A549 (cell line): Measurements from ENCODE around the gene SENP5. TPM values are rescaled to one million over a fixed set of nuclear protein-coding genes. Genes with fewer than 3 reads are reported as not detected.
"Not testable (repeated sequence)": the region's sequence is repeated elsewhere in the genome, so short reads cannot be mapped to it uniquely, and the experiment has no call there.

Experiments
- ATAC-seq, 2 experiments: fragments of 200-7000 bp in 1 of 2; fragments of >200 bp in 1 of 2; cut with Nextera tagmentation in 1 of 2; cut with Tn5 transposase in 1 of 2; 3 replicates each; pipeline versions ENCODE4 v1.8.0 to v1.9.1; 2018 to 2020; ENCODE audit warnings: mild to moderate bottlenecking in 1 of 2, moderate library complexity in 1 of 2
- CTCF ChIA-PET: fragments of 300-600 bp; sonication (Branson Sonifier 250); formaldehyde crosslinking; extraction: SDS; loops from one replicate; lab custom pipeline; 2021; ENCODE audit warnings: antibody characterized with exemption, inconsistent platforms; lab: Yijun Ruan, JAX
- POLR2A ChIA-PET: fragments of 350-600 bp; formaldehyde crosslinking; extraction: SDS; loops from one replicate; lab custom pipeline; 2021; ENCODE audit warnings: antibody characterized with exemption, inconsistent platforms; lab: Yijun Ruan, JAX
- DNase-seq, 2 experiments: peaks; one replicate each; pipeline versions ENCODE4 v3.0.0 to v3.0.0-alpha.2; 2011 to 2016; ENCODE audit warnings: low read depth in 1 of 2, low spot score in 1 of 2
- FAIRE-seq: peaks from 2 replicates; lab custom pipeline; 2011; peaks lifted over from hg19 to GRCh38; lab: Jason Lieb, UNC
- H3K27ac ChIP-seq, 2 experiments: fragments of >200 bp; sonication (Bioruptor Twin); formaldehyde crosslinking; 3 replicates each; pipeline ENCODE4 v1.5.1; 2016 to 2017
- H3K4me1 ChIP-seq: fragments of >200 bp; sonication (Bioruptor Twin); formaldehyde crosslinking; 3 replicates; pipeline ENCODE4 v1.6.1; 2016
- H3K4me2 ChIP-seq: fragments of >200 bp; sonication (Bioruptor Twin); formaldehyde crosslinking; 3 replicates; pipeline ENCODE4 v1.6.1; 2016
- H3K4me3 ChIP-seq: fragments of >200 bp; sonication (Bioruptor Twin); formaldehyde crosslinking; 3 replicates; pipeline ENCODE4 v1.5.1; 2016
- H3K9me3 ChIP-seq: fragments of >200 bp; sonication (Bioruptor Twin); formaldehyde crosslinking; 3 replicates; pipeline ENCODE4 v1.6.1; 2016
- BHLHE40 ChIP-seq: IDR thresholded peaks from 2 replicates; pipeline ENCODE4 v1.6.1; 2012; ENCODE audit warnings: low read depth, low read length, inconsistent platforms
- CBX8 ChIP-seq: fragments of 200-600 bp; sonication (generic); IDR thresholded peaks from 2 replicates; pipeline ENCODE4 v1.6.1; 2016
- CEBPB ChIP-seq, 2 experiments: fragments of >200 bp in 1 of 2; sonication (Bioruptor Twin) in 1 of 2; formaldehyde crosslinking in 1 of 2; IDR thresholded peaks; 2 replicates each; pipeline ENCODE4 v1.6.1; 2012 to 2016
- CHD4 ChIP-seq: fragments of 200-600 bp; sonication (generic); IDR thresholded peaks from 2 replicates; pipeline ENCODE4 v1.6.1; 2016; ENCODE audit warnings: antibody characterized with exemption, mild to moderate bottlenecking, borderline replicate concordance
- EHMT2 ChIP-seq: fragments of 200-600 bp; sonication (generic); IDR thresholded peaks from 2 replicates; pipeline ENCODE4 v1.6.1; 2016; ENCODE audit warnings: antibody characterized with exemption, low read depth, mild to moderate bottlenecking, moderate library complexity
- FOXS1 ChIP-seq: fragments of 250-450 bp; sonication (Bioruptor Pico); IDR thresholded peaks from 2 replicates; pipeline ENCODE4 v1.5.0; 2020; ENCODE audit warnings: mild to moderate bottlenecking, moderate library complexity
- HEYL ChIP-seq: fragments of 250-450 bp; sonication (Bioruptor Pico); IDR thresholded peaks from 2 replicates; pipeline ENCODE4 v1.8.0; 2021; ENCODE audit warnings: mild to moderate bottlenecking, moderate library complexity
- HMGXB4 ChIP-seq: fragments of 250-450 bp; sonication (Bioruptor Pico); IDR thresholded peaks from 2 replicates; pipeline ENCODE4 v1.5.0; 2021; ENCODE audit warnings: mild to moderate bottlenecking, moderate library complexity, borderline replicate concordance
- HOXA7 ChIP-seq: fragments of 250-450 bp; sonication (Bioruptor Pico); IDR thresholded peaks from 2 replicates; pipeline ENCODE4 v1.5.0; 2020; ENCODE audit warnings: mild to moderate bottlenecking, moderate library complexity
- JUN ChIP-seq, 2 experiments: fragments of >200 bp; sonication (Bioruptor Twin); formaldehyde crosslinking; IDR thresholded peaks; 2 replicates in 1 of 2; 3 replicates in 1 of 2; pipeline ENCODE4 v1.6.1; 2016 to 2017
- KDM5A ChIP-seq: fragments of 200-600 bp; sonication (generic); IDR thresholded peaks from 2 replicates; pipeline ENCODE4 v1.6.1; 2016; ENCODE audit warnings: antibody characterized with exemption, mild to moderate bottlenecking
- MAX ChIP-seq: IDR thresholded peaks from 2 replicates; pipeline ENCODE4 v1.6.1; 2012
- MYC ChIP-seq: IDR thresholded peaks from 2 replicates; pipeline ENCODE4 v1.6.1; 2012; ENCODE audit warnings: mild to moderate bottlenecking, inconsistent platforms, low read length, improper control_type of control experiment, borderline replicate concordance
- NFE2L2 ChIP-seq: fragments of 150-350 bp; conservative IDR thresholded peaks from 2 replicates; pipeline ENCODE4 v1.6.1; 2014; ENCODE audit warnings: low read length
- NPAS2 ChIP-seq: fragments of 250-450 bp; sonication (Bioruptor Pico); IDR thresholded peaks from 2 replicates; pipeline ENCODE4 v1.8.0; 2022; ENCODE audit warnings: mild to moderate bottlenecking, moderate library complexity, borderline replicate concordance
- PBX3 ChIP-seq: IDR thresholded peaks from 2 replicates; pipeline ENCODE4 v1.6.1; 2012
- PHF8 ChIP-seq: fragments of 200-600 bp; sonication (generic); IDR thresholded peaks from 2 replicates; pipeline ENCODE4 v1.6.1; 2016; ENCODE audit warnings: low read depth, mild to moderate bottlenecking, antibody characterized with exemption, moderate library complexity, borderline replicate concordance
- RAD21 ChIP-seq, 2 experiments: fragments of >200 bp in 1 of 2; sonication (Bioruptor Twin) in 1 of 2; formaldehyde crosslinking in 1 of 2; IDR thresholded peaks in 1 of 2; conservative IDR thresholded peaks in 1 of 2; 2 replicates in 1 of 2; 3 replicates in 1 of 2; pipeline ENCODE4 v1.6.1; 2012 to 2018; ENCODE audit warnings: inconsistent platforms in 1 of 2
- RCOR1 ChIP-seq: fragments of 150-350 bp; IDR thresholded peaks from 2 replicates; pipeline ENCODE4 v1.6.1; 2014; ENCODE audit warnings: antibody characterized with exemption, low read length, low read depth
- ZC3H11A ChIP-seq: fragments of 450-650 bp; IDR thresholded peaks from 2 replicates; pipeline ENCODE4 v1.6.1; 2014; ENCODE audit warnings: antibody characterized with exemption, mild to moderate bottlenecking
- ZSCAN20 ChIP-seq: fragments of 250-450 bp; sonication (Bioruptor Pico); IDR thresholded peaks from 2 replicates; pipeline ENCODE4 v1.8.0; 2022; ENCODE audit warnings: mild to moderate bottlenecking, moderate library complexity
- WGBS: methylation state at CpG from one replicate; pipeline ENCODE4 v1.1.6; 2017; ENCODE audit errors: missing lambda C conversion rate; 5-methylcytosine and 5-hydroxymethylcytosine counted together
- polyA plus RNA-seq, 4 experiments: library from polyadenylated mRNA; depleted of rRNA in 3 of 4; stranded (reverse); fragments of >200 nt; fragmentation: RNase III in 1 of 4; extraction: RNeasy Plus Mini Kit Qiagen cat#74134 plus additional on column Dnase treatment in 1 of 4; gene quantifications; 2 replicates in 3 of 4; 3 replicates in 1 of 4; pipeline ENCODE4 v1.2.3, GENCODE V29; 2011 to 2017

Gene SENP5
- polyA plus RNA-seq, 2 of the 4 experiments (the other 2 are of a cell fraction), result 6.8 to 12.9 TPM

GRCh38 chr3:196842567-196843434 lies 24.9 kb upstream of the SENP5 start:
- no peak overlapping the region for H3K27ac ChIP-seq
- CTCF ChIA-PET, result interaction anchor here (1.3 kb wide), 1 partner anchor 9 kb away, joined by 3 read pairs; no protein-coding TSS in a partner anchor
- ATAC-seq, result no peak
- POLR2A ChIA-PET, result no interaction called here
- no peaks in the 10 kb centered on the region for H3K4me1 ChIP-seq
- 76% methylated on average over 17 of the region's 17 CpGs for WGBS
- H3K4me3 ChIP-seq, result no peak overlapping the region
- no peak for DNase-seq
- TF ChIP-seq EHMT2, result no peak
- TF ChIP-seq HOXA7 (CRISPR knock-in tag), result no peak
- no peak for TF ChIP-seq MAX
- TF ChIP-seq ZC3H11A, result no peak
- TF ChIP-seq ZSCAN20 (CRISPR knock-in tag), result no peak
- no peak for TF ChIP-seq HEYL (CRISPR knock-in tag)
- no peak for TF ChIP-seq KDM5A
- FAIRE-seq, result no peak
- no peak overlapping the region for H3K4me2 ChIP-seq
- no peaks in the 10 kb centered on the region for H3K9me3 ChIP-seq

- Histone ChIP-seq H3K9me3 (0 out of 3 replicates have a peak, but pooled peaks cover 2% of the 10 kb centered on the region), H3K27ac (no peak overlapping the region), H3K4me3 (no peak overlapping the region), H3K4me1 (no peaks in the 10 kb centered on the region), H3K4me2 (no peak overlapping the region)
- ATAC-seq (no peak), FAIRE-seq (no peak), DNase-seq (no peak)
- ChIA-PET POLR2A (no interaction called here), CTCF (interaction anchor here (1.3 kb wide), 1 partner anchor 8 kb away, joined by 3 read pairs; no protein-coding TSS in a partner anchor)
- TF ChIP-seq CEBPB (IDR thresholded peaks at IDR 0.05) (no peak), FOXS1 (CRISPR knock-in tag) (no peak), MAX (no peak), PHF8 (no peak), CBX8 (no peak), MYC (no peak), RCOR1 (no peak), HMGXB4 (CRISPR knock-in tag) (no peak), NPAS2 (CRISPR knock-in tag) (no peak), CHD4 (no peak), PBX3 (no peak), RAD21 (conservative IDR thresholded peaks at IDR 0.05 in 1 of 2, IDR thresholded peaks at IDR 0.05 in 1 of 2) (no peak), BHLHE40 (no peak), NFE2L2 (no peak), JUN (IDR thresholded peaks at IDR 0.05) (no peak)
- 73% methylated on average over 9 of the region's 9 CpGs for WGBS
Measured at GRCh38 chr3:196843435-196844110, 24.1 kb upstream of the SENP5 start.

- CTCF ChIA-PET, H3K4me1 ChIP-seq, POLR2A ChIA-PET, H3K9me3 ChIP-seq, H3K4me2 ChIP-seq, H3K4me3 ChIP-seq, FAIRE-seq, H3K27ac ChIP-seq, DNase-seq, ATAC-seq: not testable (repeated sequence)
- 85% methylated on average over 20 of the region's 22 CpGs for WGBS
Measured at GRCh38 chr3:196844235-196845219, 23.2 kb upstream of the SENP5 start.
